Left lung (tissue), 10 donors: ENCODE data around the gene ARHGEF38. TPM values are rescaled to one million over a fixed set of nuclear protein-coding genes. Genes with fewer than 3 reads are reported as not detected.

Experiments used
- ATAC-seq: fragments of 200-7000 bp; cut with Tn5 transposase; one replicate; pipeline ENCODE4 v1.9.1; 2020; ENCODE audit warnings: moderate library complexity
- DNase-seq, 4 donors: peaks; one replicate each; pipeline ENCODE4 v3.0.0-alpha.2; 2013 to 2020
- H3K27ac ChIP-seq, 2 donors: fragments of 200-600 bp; sonication (generic) in 1 of 2; one replicate each; pipeline versions ENCODE4 v1.5.0 to v1.8.0; 2020 to 2021
- H3K27me3 ChIP-seq, 2 donors: fragments of 200-600 bp; sonication (generic) in 1 of 2; one replicate each; pipeline versions ENCODE4 v1.5.0 to v1.8.0; 2020 to 2021
- H3K36me3 ChIP-seq, 2 donors: fragments of 200-600 bp; sonication (generic) in 1 of 2; one replicate each; pipeline versions ENCODE4 v1.5.0 to v1.8.0; 2020 to 2021
- H3K4me1 ChIP-seq, 2 donors: fragments of 200-600 bp; one replicate each; pipeline ENCODE4 v1.8.0; 2021
- H3K4me3 ChIP-seq, 2 donors: fragments of 200-600 bp; sonication (generic) in 1 of 2; one replicate each; pipeline versions ENCODE4 v1.5.0 to v1.8.0; 2020 to 2021; ENCODE audit warnings: mild to moderate bottlenecking in 1 of 2
- H3K9me3 ChIP-seq, 2 donors: fragments of 200-600 bp; sonication (generic) in 1 of 2; one replicate each; pipeline versions ENCODE4 v1.5.0 to v1.8.0; 2020 to 2021
- CTCF ChIP-seq, 2 donors: fragments of 200-600 bp; sonication (generic) in 1 of 2; IDR thresholded peaks; one replicate each; pipeline versions ENCODE4 v1.5.0 to v1.8.0; 2021; ENCODE audit warnings: antibody characterized with exemption in 2 of 2
- intact Hi-C, 2 donors: fragments of 100-400 bp; cut with DNase I; formaldehyde crosslinking; loops; one replicate each; pipeline versions ENCODE4 v1.11.2 to v1.14.2; 2022
- polyA plus RNA-seq, 6 donors: library from polyadenylated mRNA; unstranded; fragments of 120-200 nt; gene quantifications; one replicate each; pipeline ENCODE4 v1.2.1, GENCODE V29; 2013; ENCODE audit not compliant: insufficient read length in 6 of 6
- total RNA-seq, 2 donors: library from RNA; stranded (reverse); fragmentation: NEBNext Ultra II Directional; extraction: Animal tissue kit (Norgen Biotek cat#: 25700); gene quantifications; one replicate each; pipeline ENCODE4 v1.2.1, GENCODE V29; 2021
- donor health status: DM: no; HTN: yes; CAD: no.
- donor health status: DM: no; HTN: no; CAD: no.

The ARHGEF38 gene
- total and polyA plus RNA-seq, 8 donors, result 5.0 to 12.1 (median 8.4) TPM

GRCh38 chr4:105555409-105555808, 3.0 kb downstream of the ARHGEF38 start:
- peak overlapping the region; percentile 3 to 20 for H3K4me3 ChIP-seq
- H3K27me3 ChIP-seq, result no peaks in the 10 kb centered on the region
- H3K9me3 ChIP-seq, result no peaks in the 10 kb centered on the region
- no peaks in the 10 kb centered on the region for H3K36me3 ChIP-seq
- H3K4me1 ChIP-seq, result peaks cover 0 to 3% of the 10 kb centered on the region in 2 donors
- peak; percentile 3 for ATAC-seq
- H3K27ac ChIP-seq, result peak overlapping the region; percentile 16 to 74
- TF ChIP-seq CTCF (IDR thresholded peaks at IDR 0.05), result no peak
- intact Hi-C loops, result no loop called here
- peak in 1 of 4 donors; percentile 35 for DNase-seq

GRCh38 chr4:105556206-105556605, 3.8 kb downstream of the ARHGEF38 start:
- H3K9me3 ChIP-seq, result no peaks in the 10 kb centered on the region
- H3K36me3 ChIP-seq, result no peaks in the 10 kb centered on the region
- H3K4me1 ChIP-seq, result peaks cover 0 to 4% of the 10 kb centered on the region in 2 donors
- intact Hi-C loops, result no loop called here
- ATAC-seq (no peak), DNase-seq (no peak)
- TF ChIP-seq CTCF (IDR thresholded peaks at IDR 0.05), result no peak
- H3K4me3 ChIP-seq, result peak overlapping the region in 1 of 2 donors; percentile 20
- no peak overlapping the region for H3K27ac ChIP-seq
- no peaks in the 10 kb centered on the region for H3K27me3 ChIP-seq

GRCh38 chr4:105558277-105558676, 5.9 kb downstream of the ARHGEF38 start:
- Histone ChIP-seq H3K4me1 (peaks cover 0 to 4% of the 10 kb centered on the region in 2 donors), H3K27ac (no peak overlapping the region), H3K27me3 (no peaks in the 10 kb centered on the region), H3K4me3 (no peak overlapping the region), H3K9me3 (no peaks in the 10 kb centered on the region), H3K36me3 (no peaks in the 10 kb centered on the region)
- ATAC-seq, result peak; percentile 45
- no peak for TF ChIP-seq CTCF (IDR thresholded peaks at IDR 0.05)
- intact Hi-C loops, result no loop called here
- no peak for DNase-seq

- no peaks in the 10 kb centered on the region for H3K36me3 ChIP-seq
- no peaks in the 10 kb centered on the region for H3K27me3 ChIP-seq
- no peak for TF ChIP-seq CTCF (IDR thresholded peaks at IDR 0.05)
- DNase-seq (no peak), ATAC-seq (peak; percentile 48)
- no peak overlapping the region for H3K27ac ChIP-seq
- H3K4me3 ChIP-seq, result no peak overlapping the region
- intact Hi-C loops, result no loop called here
- H3K4me1 ChIP-seq, result peaks cover 0 to 4% of the 10 kb centered on the region in 2 donors
- no peaks in the 10 kb centered on the region for H3K9me3 ChIP-seq
Measured at GRCh38 chr4:105560421-105560848, 8.0 kb downstream of the ARHGEF38 start.

- DNase-seq (no peak), ATAC-seq (peak; percentile 62)
- peaks cover 0 to 4% of the 10 kb centered on the region in 2 donors for H3K4me1 ChIP-seq
- no peak overlapping the region for H3K4me3 ChIP-seq
- intact Hi-C loops, result no loop called here
- TF ChIP-seq CTCF (IDR thresholded peaks at IDR 0.05), result no peak
- no peak overlapping the region for H3K27ac ChIP-seq
- no peaks in the 10 kb centered on the region for H3K36me3 ChIP-seq
- no peaks in the 10 kb centered on the region for H3K27me3 ChIP-seq
- no peaks in the 10 kb centered on the region for H3K9me3 ChIP-seq
Measured at GRCh38 chr4:105563352-105563751, 10.9 kb downstream of the ARHGEF38 start.
